HG02610 (cell line): ENCODE measurements around the gene MGAT5B.

Experiments used
- ATAC-seq: cut with Tn5 transposase; IDR thresholded peaks from one replicate; pipeline ENCODE4 v1.9.1; 2021; ENCODE audit warnings: mild to moderate bottlenecking, moderate library complexity; ENCODE audit not compliant: unreplicated experiment

MGAT5B gene

GRCh38 chr17:76946111-76946771 is 78.0 kb downstream of the MGAT5B start:
- no peak for ATAC-seq

- ATAC-seq: no peak
These were observed 78.5 kb downstream of the MGAT5B start for GRCh38 chr17:76946772-76947135.

GRCh38 chr17:76947309-76947708 is 79.1 kb downstream of the MGAT5B start:
- no peak for ATAC-seq

- ATAC-seq: no peak
These were observed 79.6 kb downstream of the MGAT5B start for GRCh38 chr17:76947771-76948170.

GRCh38 chr17:76948301-76948700 is 80.1 kb downstream of the MGAT5B start:
- no peak for ATAC-seq

- ATAC-seq: no peak
These were observed 80.6 kb downstream of the MGAT5B start for GRCh38 chr17:76948726-76949342.

- no peak for ATAC-seq
These were observed 81.9 kb downstream of the MGAT5B start for GRCh38 chr17:76949913-76950695.

- ATAC-seq: no peak
These were observed 83.2 kb downstream of the MGAT5B start for GRCh38 chr17:76951375-76951905.

- no peak for ATAC-seq
These were observed 84.2 kb downstream of the MGAT5B start for GRCh38 chr17:76952402-76952801.

- no peak for ATAC-seq
These were observed 84.9 kb downstream of the MGAT5B start for GRCh38 chr17:76953066-76953465.

GRCh38 chr17:76953946-76954345 is 85.7 kb downstream of the MGAT5B start:
- ATAC-seq: no peak

GRCh38 chr17:76955191-76955590 is 87.0 kb downstream of the MGAT5B start:
- no peak for ATAC-seq

- no peak for ATAC-seq
These were observed 88.8 kb downstream of the MGAT5B start for GRCh38 chr17:76956846-76957540.

GRCh38 chr17:76957678-76958464 is 89.7 kb downstream of the MGAT5B start:
- no peak for ATAC-seq

- no peak for ATAC-seq
These were observed 90.8 kb downstream of the MGAT5B start for GRCh38 chr17:76958974-76959373.

GRCh38 chr17:76961869-76962268 is 93.7 kb downstream of the MGAT5B start:
- ATAC-seq: no peak

- ATAC-seq: no peak
These were observed 94.7 kb downstream of the MGAT5B start for GRCh38 chr17:76962858-76963257.

GRCh38 chr17:76966016-76966415 is 97.8 kb downstream of the MGAT5B start:
- no peak for ATAC-seq

GRCh38 chr17:76966486-76967181 is 98.4 kb downstream of the MGAT5B start:
- ATAC-seq: no peak

- no peak for ATAC-seq
These were observed 99.6 kb downstream of the MGAT5B start for GRCh38 chr17:76967762-76968161.
